Cardiac muscle cell (in vitro differentiated cells and primary cell): Measurements from ENCODE around the gene SEMA5B. TPM values are rescaled to one million over a fixed set of nuclear protein-coding genes. Genes with fewer than 3 reads are reported as not detected.

Experiments used
- DNase-seq, 2 donors: peaks; one replicate each; pipeline versions ENCODE4 v3.0.0 to v3.0.0-alpha.2; 2010 to 2017; ENCODE audit warnings: low read depth in 1 of 2, low spot score in 1 of 2
- H3K27ac ChIP-seq: fragments of 200-600 bp; sonication (generic); 2 replicates; pipeline ENCODE4 v1.5.1; 2016
- H3K27me3 ChIP-seq: fragments of 200-600 bp; sonication (generic); 2 replicates; pipeline ENCODE4 v1.6.0; 2016; ENCODE audit warnings: control low read depth
- H3K36me3 ChIP-seq: fragments of 200-600 bp; sonication (generic); 2 replicates; pipeline ENCODE4 v1.5.1; 2016; ENCODE audit warnings: control low read depth
- H3K4me1 ChIP-seq: fragments of 200-600 bp; sonication (generic); 2 replicates; pipeline ENCODE4 v1.8.1; 2017; ENCODE audit warnings: low read depth, mild to moderate bottlenecking, mixed run types
- H3K4me3 ChIP-seq: fragments of 200-600 bp; sonication (generic); 2 replicates; pipeline ENCODE4 v1.5.1; 2016; ENCODE audit warnings: mild to moderate bottlenecking
- H3K9me3 ChIP-seq: fragments of 200-600 bp; sonication (generic); 2 replicates; pipeline ENCODE4 v1.5.1; 2017; ENCODE audit warnings: low read depth, mild to moderate bottlenecking, control low read depth
- CTCF ChIP-seq: IDR thresholded peaks from 2 replicates; pipeline ENCODE4 v1.5.1; 2012; ENCODE audit warnings: low read depth, mild to moderate bottlenecking, low read length
- polyA plus RNA-seq: library from polyadenylated mRNA; unstranded; fragments of >200 nt; fragmentation: Nextera tagmentation; extraction: Ambion mirVana; gene quantifications from 2 replicates; pipeline ENCODE4 v1.2.1, GENCODE V29; 2016
- total RNA-seq: library from RNA; depleted of rRNA; stranded (reverse); fragments of >200 nt; gene quantifications from 2 replicates; pipeline ENCODE4 v1.2.3, GENCODE V29; 2016

SEMA5B gene
- total and polyA plus RNA-seq, 2 experiments from 2014 or later: 2.3 to 4.4 TPM

GRCh38 chr3:122987736-122988319, 39.7 kb downstream of the SEMA5B start:
- peaks cover 3% of the 10 kb centered on the region for H3K4me1 ChIP-seq
- no peak overlapping the region for H3K27ac ChIP-seq
- no peak for TF ChIP-seq CTCF
- H3K27me3 ChIP-seq: peaks cover 3% of the 10 kb centered on the region
- H3K9me3 ChIP-seq: no peaks in the 10 kb centered on the region
- no peak overlapping the region for H3K4me3 ChIP-seq
- H3K36me3 ChIP-seq: no peaks in the 10 kb centered on the region
- DNase-seq: no peak

GRCh38 chr3:122987231-122987630, 40.3 kb downstream of the SEMA5B start:
- Histone ChIP-seq H3K9me3 (no peaks in the 10 kb centered on the region), H3K27me3 (no peaks in the 10 kb centered on the region), H3K36me3 (no peaks in the 10 kb centered on the region), H3K4me3 (no peak overlapping the region), H3K4me1 (peaks cover 3% of the 10 kb centered on the region), H3K27ac (no peak overlapping the region)
- no peak for TF ChIP-seq CTCF
- DNase-seq: no peak

GRCh38 chr3:122986693-122987179, 40.8 kb downstream of the SEMA5B start:
- Histone ChIP-seq H3K27me3 (no peaks in the 10 kb centered on the region), H3K4me3 (no peak overlapping the region), H3K4me1 (peaks cover 3% of the 10 kb centered on the region), H3K27ac (no peak overlapping the region), H3K9me3 (no peaks in the 10 kb centered on the region), H3K36me3 (no peaks in the 10 kb centered on the region)
- TF ChIP-seq CTCF: no peak
- no peak for DNase-seq

- Histone ChIP-seq H3K4me1 (peaks cover 3% of the 10 kb centered on the region), H3K36me3 (no peaks in the 10 kb centered on the region), H3K9me3 (no peaks in the 10 kb centered on the region), H3K27ac (no peak overlapping the region), H3K27me3 (no peaks in the 10 kb centered on the region), H3K4me3 (no peak overlapping the region)
- DNase-seq: no peak
- TF ChIP-seq CTCF: no peak
Measured at GRCh38 chr3:122985539-122985938, 42.0 kb downstream of the SEMA5B start.

- Histone ChIP-seq H3K36me3 (no peaks in the 10 kb centered on the region), H3K9me3 (no peaks in the 10 kb centered on the region), H3K27ac (no peak overlapping the region), H3K4me1 (peaks cover 3% of the 10 kb centered on the region), H3K27me3 (no peaks in the 10 kb centered on the region), H3K4me3 (no peak overlapping the region)
- no peak for DNase-seq
- no peak for TF ChIP-seq CTCF
Measured at GRCh38 chr3:122984650-122985049, 42.9 kb downstream of the SEMA5B start.
